Sigmoid colon (tissue), 7 donors: ENCODE results near the gene ETS2. TPM values are rescaled to one million over a fixed set of nuclear protein-coding genes. Genes with fewer than 3 reads are reported as not detected.
A peak's percentile ranks its signal among the peaks of the same experiment; 100 is the strongest.

Experiments
- DNase-seq: peaks from one replicate; pipeline ENCODE4 v3.0.0-alpha.2; 2019
- H3K27ac ChIP-seq, 4 donors: fragments of 200-600 bp; sonication (generic); one replicate each; pipeline ENCODE4 v1.5.1; 2016 to 2019; ENCODE audit warnings: mild to moderate bottlenecking in 1 of 4
- H3K27me3 ChIP-seq, 3 donors: fragments of 200-600 bp; sonication (generic); one replicate each; pipeline ENCODE4 v1.5.1; 2019; ENCODE audit warnings: mild to moderate bottlenecking in 1 of 3
- H3K36me3 ChIP-seq, 4 donors: fragments of 200-600 bp; sonication (generic); one replicate each; pipeline ENCODE4 v1.5.1; 2016 to 2019
- H3K4me1 ChIP-seq, 4 donors: fragments of 200-600 bp; sonication (generic); one replicate each; pipeline ENCODE4 v1.5.1; 2017 to 2019
- H3K4me3 ChIP-seq, 4 donors: fragments of 200-600 bp; sonication (generic); one replicate each; pipeline ENCODE4 v1.5.1; 2017 to 2019; ENCODE audit warnings: mild to moderate bottlenecking in 2 of 4, moderate library complexity in 1 of 4
- H3K9me3 ChIP-seq, 4 donors: fragments of 200-600 bp in 3 of 4; sonication (generic) in 3 of 4; one replicate each; pipeline versions ENCODE4 v1.5.1 to v1.6.1; 2013 to 2019
- EP300 ChIP-seq, 4 donors: sonication (generic); formaldehyde crosslinking; IDR thresholded peaks; one replicate each; pipeline ENCODE4 v1.6.1; 2017; ENCODE audit warnings: antibody characterized with exemption in 4 of 4
- POLR2A ChIP-seq, 2 donors: fragments of 450-650 bp; IDR thresholded peaks; one replicate each; pipeline ENCODE4 v1.6.1; 2016; ENCODE audit warnings: antibody characterized with exemption in 2 of 2, mild to moderate bottlenecking in 2 of 2, moderate library complexity in 2 of 2
- POLR2AphosphoS5 ChIP-seq, 4 donors: sonication (generic); formaldehyde crosslinking; IDR thresholded peaks; one replicate each; pipeline ENCODE4 v1.6.1; 2017; ENCODE audit warnings: antibody characterized with exemption in 4 of 4
- WGBS, 2 donors: extraction: QIAGEN DNeasy Blood & Tissue Kit; methylation state at CpG; one replicate each; pipeline ENCODE4 v1.1.7; 2013; 5-methylcytosine and 5-hydroxymethylcytosine counted together
- intact Hi-C: fragments of 100-400 bp; cut with DNase I; formaldehyde crosslinking; loops from one replicate; pipeline ENCODE4 v1.15.1; 2023
- polyA plus RNA-seq, 3 donors: library from polyadenylated mRNA; stranded (reverse); fragments of 200-250 nt; gene quantifications; one replicate each; pipeline ENCODE4 v1.2.3, GENCODE V29; 2013
- total RNA-seq, 4 donors: library from RNA; depleted of rRNA; stranded (reverse); fragments of >200 nt; gene quantifications; one replicate each; pipeline ENCODE4 v1.1.0, GENCODE V29; 2016
- TF ChIP-seq, protein P1 (sequence below), 4 experiments: fragments of 450-650 bp in 3 of 4; fragments of 200-600 bp in 1 of 4; IDR thresholded peaks; one replicate each; pipeline ENCODE4 v1.5.1; 2016 to 2019; ENCODE audit warnings: antibody characterized with exemption in 4 of 4, mild to moderate bottlenecking in 3 of 4, moderate library complexity in 2 of 4
- donor health status: healthy with polysubstance abuse.
- donor health status: Bipolar disorder and iron deficiency.
- donor health status: healthy.

ETS2 gene
- total and polyA plus RNA-seq, 7 donors: 32.1 to 133 (median 49.2) TPM

DNA sequence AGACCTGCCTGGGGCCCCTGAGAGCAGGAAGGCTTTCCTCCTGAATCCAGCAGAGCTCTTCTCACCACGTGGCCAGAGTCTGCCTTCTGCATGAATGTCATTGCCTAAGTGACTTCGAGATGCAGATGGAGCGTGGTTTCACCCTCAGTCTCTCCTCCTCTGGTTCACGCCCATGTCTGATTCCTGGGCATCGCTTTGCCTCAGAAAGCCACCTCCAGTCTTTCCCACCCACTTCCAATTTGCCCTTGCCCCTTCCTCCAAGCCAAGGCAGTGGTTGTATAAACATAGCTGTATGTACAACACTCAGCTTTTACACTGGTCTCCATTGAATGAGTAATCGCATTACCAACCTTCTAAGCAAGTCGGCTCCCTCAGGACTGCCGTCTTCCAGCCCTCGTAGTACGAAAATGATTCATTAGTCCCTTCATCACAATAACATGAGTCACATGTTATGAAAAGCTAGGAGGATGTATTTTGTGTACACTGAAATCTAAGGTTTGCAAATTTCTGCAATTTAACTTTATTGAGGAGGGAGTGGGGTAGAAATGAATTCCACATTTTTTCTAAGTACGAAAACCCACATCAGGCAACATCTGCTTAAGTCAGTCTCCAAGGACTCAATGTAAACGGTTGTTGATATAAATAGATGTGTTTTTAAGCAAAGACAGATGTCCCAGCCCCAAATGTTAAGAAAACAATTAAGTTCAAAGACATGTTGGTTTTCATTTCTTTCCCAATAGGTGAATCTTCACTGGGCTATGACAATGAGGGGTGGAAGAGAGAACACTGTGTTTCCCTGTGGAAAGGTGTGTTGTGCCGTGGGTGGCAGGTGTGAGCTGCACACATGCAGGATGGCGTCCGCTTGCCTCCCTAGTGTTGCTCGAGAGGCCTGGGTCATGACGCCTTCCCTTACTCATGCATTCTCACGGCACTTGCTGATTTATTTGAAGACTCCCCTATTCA lies 32.3 kb upstream of the ETS2 start:
- TF ChIP-seq POLR2AphosphoS5 (IDR thresholded peaks at IDR 0.05) (peak in 1 of 4 donors; percentile 28), POLR2A (IDR thresholded peaks at IDR 0.05) (no peak), EP300 (IDR thresholded peaks at IDR 0.05) (no peak)
- TF ChIP-seq, protein P1, sequence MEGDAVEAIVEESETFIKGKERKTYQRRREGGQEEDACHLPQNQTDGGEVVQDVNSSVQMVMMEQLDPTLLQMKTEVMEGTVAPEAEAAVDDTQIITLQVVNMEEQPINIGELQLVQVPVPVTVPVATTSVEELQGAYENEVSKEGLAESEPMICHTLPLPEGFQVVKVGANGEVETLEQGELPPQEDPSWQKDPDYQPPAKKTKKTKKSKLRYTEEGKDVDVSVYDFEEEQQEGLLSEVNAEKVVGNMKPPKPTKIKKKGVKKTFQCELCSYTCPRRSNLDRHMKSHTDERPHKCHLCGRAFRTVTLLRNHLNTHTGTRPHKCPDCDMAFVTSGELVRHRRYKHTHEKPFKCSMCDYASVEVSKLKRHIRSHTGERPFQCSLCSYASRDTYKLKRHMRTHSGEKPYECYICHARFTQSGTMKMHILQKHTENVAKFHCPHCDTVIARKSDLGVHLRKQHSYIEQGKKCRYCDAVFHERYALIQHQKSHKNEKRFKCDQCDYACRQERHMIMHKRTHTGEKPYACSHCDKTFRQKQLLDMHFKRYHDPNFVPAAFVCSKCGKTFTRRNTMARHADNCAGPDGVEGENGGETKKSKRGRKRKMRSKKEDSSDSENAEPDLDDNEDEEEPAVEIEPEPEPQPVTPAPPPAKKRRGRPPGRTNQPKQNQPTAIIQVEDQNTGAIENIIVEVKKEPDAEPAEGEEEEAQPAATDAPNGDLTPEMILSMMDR (IDR thresholded peaks at IDR 0.05): no peak
- intact Hi-C loops: no loop called here
- H3K4me1 ChIP-seq: peaks cover 0 to 28% (median 18%) of the 10 kb centered on the region in 4 donors

DNA sequence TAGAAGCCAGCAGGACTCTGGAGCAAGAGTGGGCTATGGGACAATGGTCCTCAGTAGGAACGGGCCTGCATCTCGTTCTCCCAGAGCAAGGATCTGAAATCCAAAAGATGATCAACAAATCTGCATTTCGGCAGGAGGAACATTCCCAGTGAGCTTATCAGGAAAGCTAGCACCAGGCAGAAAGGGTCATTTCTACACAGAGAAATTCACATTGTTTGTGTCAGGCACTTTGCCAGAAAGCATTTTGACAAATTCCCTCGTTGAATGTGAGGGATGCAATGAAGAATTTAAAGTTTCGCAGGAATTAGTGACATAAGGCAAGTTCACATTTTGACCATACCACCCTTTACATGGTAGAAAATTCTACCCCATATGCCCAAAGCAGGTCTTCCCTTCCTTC lies 31.6 kb upstream of the ETS2 start:
- no peak for TF ChIP-seq EP300 (IDR thresholded peaks at IDR 0.05)
- TF ChIP-seq POLR2A (IDR thresholded peaks at IDR 0.05): no peak
- TF ChIP-seq POLR2AphosphoS5 (IDR thresholded peaks at IDR 0.05): no peak
- TF ChIP-seq, protein P1 (IDR thresholded peaks at IDR 0.05): no peak
- Histone ChIP-seq H3K4me1 (peaks cover 0 to 20% (median 13%) of the 10 kb centered on the region in 4 donors), H3K4me3 (no peak overlapping the region), H3K27me3 (no peaks in the 10 kb centered on the region), H3K27ac (peak overlapping the region in 1 of 4 donors; percentile 29), H3K9me3 (peaks cover 0 to 4% (median 0%) of the 10 kb centered on the region in 4 donors), H3K36me3 (no peaks in the 10 kb centered on the region)
- no peak for DNase-seq
- 83 to 90% methylated on average over 5 of the region's 5 CpGs for WGBS, 2 donors
- intact Hi-C loops: no loop called here

More for the DNA sequence above, 32.3 kb upstream of the ETS2 start:
- WGBS, 2 donors: 61 to 81% methylated on average over 18 of the region's 18 CpGs
- no peaks in the 10 kb centered on the region for H3K36me3 ChIP-seq
- no peaks in the 10 kb centered on the region for H3K27me3 ChIP-seq
- DNase-seq: no peak
- no peak overlapping the region for H3K4me3 ChIP-seq
- peak overlapping the region in 1 of 4 donors; percentile 29 for H3K27ac ChIP-seq
- H3K9me3 ChIP-seq: no peaks in the 10 kb centered on the region

DNA sequence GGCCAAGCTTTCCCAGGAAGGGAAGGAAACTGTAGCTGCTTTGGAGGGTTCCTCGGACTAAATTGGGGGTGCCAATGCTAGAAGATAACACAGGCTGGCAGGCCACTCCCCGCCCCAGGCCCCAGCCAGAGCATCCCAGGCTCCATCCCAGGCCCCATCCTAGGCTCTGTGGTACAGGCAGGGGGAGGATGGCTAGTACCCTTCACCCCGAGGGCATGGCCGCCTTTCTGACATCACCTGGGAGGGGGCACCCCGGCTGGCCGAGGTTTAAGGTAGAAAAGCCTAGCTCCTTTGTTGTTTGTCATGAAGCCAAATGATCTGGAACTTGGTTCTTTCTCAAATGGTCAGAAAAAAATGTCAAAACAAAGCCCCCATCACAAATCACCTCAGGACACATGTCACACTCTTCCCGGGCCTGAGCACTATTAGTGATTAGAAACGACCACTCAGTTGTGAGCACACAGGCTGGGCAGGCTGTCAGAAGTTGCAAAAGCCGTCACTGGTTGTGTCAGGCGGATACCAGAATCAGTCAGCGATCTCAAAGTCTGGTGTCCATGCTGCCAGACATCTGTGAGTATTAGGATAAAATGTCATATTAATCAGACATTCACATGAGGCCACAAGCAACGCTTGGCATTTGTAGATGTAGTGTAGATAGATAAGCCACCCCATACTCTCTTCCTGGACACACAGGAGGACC lies 31.0 kb upstream of the ETS2 start:
- Histone ChIP-seq H3K4me1 (peaks cover 0 to 14% (median 7%) of the 10 kb centered on the region in 4 donors), H3K27ac (no peak overlapping the region), H3K9me3 (peaks cover 0 to 4% (median 0%) of the 10 kb centered on the region in 4 donors), H3K36me3 (no peaks in the 10 kb centered on the region), H3K4me3 (no peak overlapping the region), H3K27me3 (no peaks in the 10 kb centered on the region)
- intact Hi-C loops: no loop called here
- WGBS, 2 donors: 91 to 94% methylated on average over 12 of the region's 12 CpGs
- TF ChIP-seq EP300 (IDR thresholded peaks at IDR 0.05) (no peak), POLR2AphosphoS5 (IDR thresholded peaks at IDR 0.05) (no peak), POLR2A (IDR thresholded peaks at IDR 0.05) (no peak)
- TF ChIP-seq, protein P1 (IDR thresholded peaks at IDR 0.05): no peak
- DNase-seq: no peak

DNA sequence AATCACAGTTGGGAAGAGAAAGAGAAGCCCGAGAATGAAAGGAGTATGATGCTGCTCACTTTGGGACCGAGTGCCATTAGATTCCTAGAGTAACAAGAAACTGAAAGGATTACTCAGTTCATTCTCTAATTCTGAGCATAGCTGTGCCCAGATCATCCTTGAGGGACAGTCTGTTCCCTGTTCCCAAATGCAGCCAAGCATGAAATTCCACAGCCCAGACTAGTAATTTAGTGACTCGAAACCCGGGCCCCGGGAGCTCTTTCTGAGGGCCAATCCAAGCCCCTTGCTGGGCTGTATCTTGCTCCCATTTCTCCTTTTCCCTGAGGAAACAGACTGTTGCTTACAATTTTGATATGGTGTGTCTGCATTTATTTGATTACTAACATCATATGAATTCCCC lies 30.0 kb upstream of the ETS2 start:
- intact Hi-C loops: no loop called here
- Histone ChIP-seq H3K36me3 (no peaks in the 10 kb centered on the region), H3K27me3 (no peaks in the 10 kb centered on the region), H3K27ac (no peak overlapping the region), H3K4me3 (no peak overlapping the region), H3K9me3 (peaks cover 0 to 4% (median 0%) of the 10 kb centered on the region in 4 donors), H3K4me1 (peaks cover 0 to 5% (median 2%) of the 10 kb centered on the region in 4 donors)
- TF ChIP-seq EP300 (IDR thresholded peaks at IDR 0.05): no peak
- TF ChIP-seq, protein P1 (IDR thresholded peaks at IDR 0.05): no peak
- no peak for TF ChIP-seq POLR2A (IDR thresholded peaks at IDR 0.05)
- no peak for TF ChIP-seq POLR2AphosphoS5 (IDR thresholded peaks at IDR 0.05)
- WGBS, 2 donors: 88 to 92% methylated on average over 5 of the region's 5 CpGs
- DNase-seq: no peak
